ENCODE measurements around the gene FGFRL1. TPM values are rescaled to one million over a fixed set of nuclear protein-coding genes. Genes with fewer than 3 reads are reported as not detected.

The FGFRL1 gene
- total RNA-seq, 2 experiments from 2014 or later = 10.5 to 10.6 TPM

- POLR2A ChIA-PET = no interaction called here
- no peaks in the 10 kb centered on the region for H3K36me3 Mint-ChIP-seq (ENCODE audit: low read depth)
- no peaks in the 10 kb centered on the region for H3K9me3 Mint-ChIP-seq
- peaks cover 26% of the 10 kb centered on the region for H3K4me1 Mint-ChIP-seq
- H3K27ac Mint-ChIP-seq = no peak overlapping the region
- CTCF ChIA-PET = no interaction called here
- no peak for DNase-seq
- no peaks in the 10 kb centered on the region for H3K27me3 Mint-ChIP-seq
- no peak overlapping the region for H3K4me3 Mint-ChIP-seq
These were observed 26.9 kb upstream of the FGFRL1 start for GRCh38 chr4:984336-985054.

GRCh38 chr4:985123-985830 is 26.1 kb upstream of the FGFRL1 start:
- POLR2A ChIA-PET = no interaction called here
- Mint-ChIP-seq H3K36me3 (ENCODE audit: low read depth) (no peaks in the 10 kb centered on the region), H3K4me3 (peak overlapping the region; percentile 81), H3K27ac (peak overlapping the region; percentile 19), H3K4me1 (peaks cover 26% of the 10 kb centered on the region), H3K27me3 (no peaks in the 10 kb centered on the region), H3K9me3 (no peaks in the 10 kb centered on the region)
- DNase-seq = peak; percentile 67
- CTCF ChIA-PET = no interaction called here

DNA sequence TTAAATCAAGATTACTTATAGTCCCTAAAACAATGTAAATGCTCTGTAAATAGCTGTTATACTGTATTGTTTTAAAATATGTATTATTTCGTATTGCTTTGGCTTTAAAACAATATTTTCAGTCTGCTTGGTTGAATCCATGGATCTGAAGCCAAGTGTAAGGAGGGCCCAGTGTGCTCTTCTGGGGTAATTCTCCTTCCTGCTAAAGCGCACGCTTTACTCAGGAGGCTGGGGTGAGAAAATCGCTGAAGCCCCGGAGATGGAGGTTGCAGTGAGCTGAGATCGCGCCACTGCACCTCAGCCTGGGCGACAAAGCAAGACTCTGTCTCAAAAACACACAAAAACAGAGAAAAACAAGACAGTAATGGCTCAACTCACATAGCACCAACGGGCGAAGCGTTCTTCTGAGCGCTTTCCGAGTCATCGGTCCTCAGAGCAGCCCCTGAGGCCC is 25.0 kb upstream of the FGFRL1 start:
- POLR2A ChIA-PET = interaction anchor here (0.5 to 1.6 kb wide), 2 partner anchors 202 to 220 kb away, joined by 3 to 8 read pairs; no protein-coding TSS in a partner anchor
- Mint-ChIP-seq H3K4me3 (peak overlapping the region; percentile 81), H3K4me1 (peaks cover 26% of the 10 kb centered on the region), H3K27ac (peak overlapping the region; percentile 76), H3K9me3 (no peaks in the 10 kb centered on the region), H3K36me3 (ENCODE audit: low read depth) (no peaks in the 10 kb centered on the region), H3K27me3 (no peaks in the 10 kb centered on the region)
- no peak for DNase-seq
- CTCF ChIA-PET = interaction anchor here (1.2 to 1.7 kb wide), 4 partner anchors 14 to 244 kb away, joined by 3 to 10 read pairs (median 4); no protein-coding TSS in a partner anchor

DNA sequence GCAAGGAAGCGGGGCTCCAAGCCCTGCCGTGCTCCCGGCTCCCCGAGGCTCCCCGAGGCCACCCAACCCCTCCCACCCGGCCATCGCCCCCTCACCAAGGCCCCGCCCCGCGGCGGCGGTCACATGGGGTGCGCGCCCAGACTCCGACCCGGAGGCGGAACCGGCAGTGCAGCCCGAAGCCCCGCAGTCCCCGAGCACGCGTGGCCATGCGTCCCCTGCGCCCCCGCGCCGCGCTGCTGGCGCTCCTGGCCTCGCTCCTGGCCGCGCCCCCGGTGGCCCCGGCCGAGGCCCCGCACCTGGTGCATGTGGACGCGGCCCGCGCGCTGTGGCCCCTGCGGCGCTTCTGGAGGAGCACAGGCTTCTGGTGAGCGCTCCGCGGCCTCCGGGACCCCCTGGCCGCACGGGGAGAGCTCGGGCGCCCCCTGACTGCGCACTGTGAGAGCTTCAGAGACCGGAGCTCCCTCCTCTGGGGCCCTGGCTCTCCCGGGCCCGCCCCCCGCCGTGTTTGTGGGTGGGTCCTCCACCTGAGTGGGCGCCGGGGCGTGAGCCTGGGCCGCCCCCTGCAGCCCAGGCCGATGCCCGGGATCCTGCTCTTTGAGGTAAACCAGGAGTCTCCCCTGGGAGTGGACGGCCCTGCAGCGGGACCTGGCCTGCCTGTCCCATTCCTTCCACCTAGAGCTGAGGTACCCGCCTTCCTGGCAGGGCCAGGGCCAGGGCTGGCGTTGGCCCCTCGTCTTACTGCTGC is 24.4 kb upstream of the FGFRL1 start, which contains the start of gene IDUA:
IDUA (plus strand) TSS at position 166 of the 745 bp plus-strand sequence; CDS start at position 207, 41 bp downstream.
- no peaks in the 10 kb centered on the region for H3K9me3 Mint-ChIP-seq
- no peaks in the 10 kb centered on the region for H3K36me3 Mint-ChIP-seq (ENCODE audit: low read depth)
- H3K4me3 Mint-ChIP-seq = peak within 1 kb of the TSS; percentile 81
- peak; percentile 88 for DNase-seq
- H3K27ac Mint-ChIP-seq = peak within 1 kb of the TSS; percentile 76
- ChIA-PET POLR2A (interaction anchor here (1.6 kb wide), 1 partner anchor 221 kb away, joined by 8 read pairs; no protein-coding TSS in a partner anchor), CTCF (interaction anchor here (1.2 to 1.7 kb wide), 4 partner anchors 14 to 245 kb away, joined by 3 to 10 read pairs (median 4); no protein-coding TSS in a partner anchor)
- peaks cover 26% of the 10 kb centered on the region for H3K4me1 Mint-ChIP-seq
- H3K27me3 Mint-ChIP-seq = no peaks in the 10 kb centered on the region

DNA sequence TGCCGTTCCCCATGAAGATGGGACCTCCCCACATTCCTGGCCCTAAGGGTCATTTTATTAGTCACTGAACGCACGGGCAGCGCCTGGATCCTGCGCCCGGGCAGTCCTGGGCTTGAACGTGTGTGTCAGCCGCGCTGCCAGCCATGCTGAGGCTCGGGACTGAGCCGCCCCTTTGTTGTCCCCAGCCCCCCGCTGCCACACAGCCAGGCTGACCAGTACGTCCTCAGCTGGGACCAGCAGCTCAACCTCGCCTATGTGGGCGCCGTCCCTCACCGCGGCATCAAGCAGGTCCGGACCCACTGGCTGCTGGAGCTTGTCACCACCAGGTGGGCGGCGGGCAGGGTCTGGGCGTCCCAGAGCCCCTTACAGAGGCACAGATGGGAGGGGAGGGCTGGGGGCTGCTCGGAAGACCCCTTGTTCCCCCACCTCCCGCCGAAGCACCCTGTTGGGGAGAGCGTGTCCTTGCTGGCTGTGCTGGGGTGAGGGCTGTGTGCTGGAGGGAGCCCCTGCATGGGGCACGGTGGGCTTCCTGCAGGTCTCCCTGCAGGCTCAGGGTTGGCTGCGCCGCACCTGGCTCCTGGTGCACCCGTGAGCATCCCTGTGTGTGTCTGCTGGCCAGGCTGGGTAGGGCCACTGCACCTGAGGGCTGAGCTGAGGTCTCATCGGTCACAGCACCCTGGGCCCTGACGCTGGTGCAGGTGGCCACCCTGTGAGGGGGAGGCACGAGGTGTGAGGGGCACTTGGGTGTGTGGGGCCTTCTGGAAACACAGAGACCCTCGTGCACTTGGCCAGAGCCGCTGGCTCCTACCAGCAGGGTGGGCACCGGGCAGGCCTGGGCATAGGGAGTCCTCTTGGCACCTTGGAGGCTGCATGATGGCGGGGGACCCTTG is 23.6 kb upstream of the FGFRL1 start:
- H3K36me3 Mint-ChIP-seq (ENCODE audit: low read depth) = no peaks in the 10 kb centered on the region
- no peak for DNase-seq
- ChIA-PET POLR2A (interaction anchor here (1.6 kb wide), 1 partner anchor 222 kb away, joined by 8 read pairs; no protein-coding TSS in a partner anchor), CTCF (interaction anchor here (1.2 to 1.7 kb wide), 3 partner anchors 13 to 246 kb away, joined by 3 to 10 read pairs (median 5); no protein-coding TSS in a partner anchor)
- peak overlapping the region; percentile 72 for H3K27ac Mint-ChIP-seq
- H3K9me3 Mint-ChIP-seq = no peaks in the 10 kb centered on the region
- H3K4me1 Mint-ChIP-seq = peaks cover 26% of the 10 kb centered on the region
- no peaks in the 10 kb centered on the region for H3K27me3 Mint-ChIP-seq
- peak overlapping the region; percentile 74 for H3K4me3 Mint-ChIP-seq

DNA sequence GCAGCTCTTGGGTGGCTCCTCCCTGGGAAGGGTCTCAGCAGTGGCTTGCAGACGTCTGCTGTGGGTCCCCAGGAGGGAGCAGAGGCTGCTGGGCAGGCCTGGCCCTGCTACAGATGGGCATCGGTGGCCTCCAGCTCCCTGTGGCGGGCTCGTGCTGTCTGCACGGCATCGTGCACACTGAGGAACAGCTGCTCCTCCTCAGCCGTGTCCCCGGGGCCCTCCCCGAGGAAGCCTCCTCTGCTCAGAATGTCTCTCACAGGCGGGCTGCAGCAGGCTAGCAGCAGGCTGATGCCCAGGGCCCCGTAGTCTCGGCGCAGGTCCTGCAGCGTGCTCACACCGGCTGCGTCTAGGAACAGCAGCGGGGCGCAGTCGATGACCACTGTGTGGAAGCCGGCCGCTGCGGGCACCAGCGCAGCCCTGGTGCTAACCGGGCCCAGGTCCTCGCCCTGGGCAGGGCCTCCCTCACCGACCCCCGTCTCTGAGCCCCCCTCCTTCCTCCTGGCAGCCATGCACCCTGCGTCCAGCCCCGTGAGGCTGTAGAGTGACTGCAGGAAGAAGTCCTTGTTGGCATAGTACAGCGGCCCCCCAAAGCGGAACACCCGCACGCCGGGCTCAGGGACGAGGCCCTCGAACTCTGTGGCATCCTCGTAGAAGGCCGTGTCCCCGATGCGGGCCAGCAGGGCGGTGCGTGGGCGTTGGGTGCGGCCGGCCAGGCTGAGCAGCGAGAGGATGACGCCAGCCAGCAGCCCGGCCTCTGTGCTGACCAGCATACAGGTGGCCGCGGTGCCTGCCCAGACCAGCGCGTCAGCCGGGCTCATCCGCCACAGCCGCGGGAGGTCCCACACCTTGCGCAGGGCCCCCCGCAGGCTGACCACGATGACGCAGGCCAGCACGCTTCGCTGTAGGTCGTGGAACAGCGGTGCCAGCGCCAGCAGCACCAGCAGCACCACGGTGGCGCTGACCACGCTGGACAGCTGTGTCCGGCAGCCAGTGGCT is 22.4 kb upstream of the FGFRL1 start:
- H3K27me3 Mint-ChIP-seq = no peaks in the 10 kb centered on the region
- POLR2A ChIA-PET = no interaction called here
- H3K9me3 Mint-ChIP-seq = no peaks in the 10 kb centered on the region
- CTCF ChIA-PET = no interaction called here
- peaks cover 26% of the 10 kb centered on the region for H3K4me1 Mint-ChIP-seq
- H3K4me3 Mint-ChIP-seq = no peak overlapping the region
- H3K36me3 Mint-ChIP-seq (ENCODE audit: low read depth) = no peaks in the 10 kb centered on the region
- H3K27ac Mint-ChIP-seq = no peak overlapping the region
- no peak for DNase-seq

- Mint-ChIP-seq H3K4me1 (peaks cover 22% of the 10 kb centered on the region), H3K9me3 (no peaks in the 10 kb centered on the region), H3K27me3 (no peaks in the 10 kb centered on the region), H3K36me3 (ENCODE audit: low read depth) (no peaks in the 10 kb centered on the region), H3K4me3 (no peak overlapping the region), H3K27ac (no peak overlapping the region)
- POLR2A ChIA-PET = no interaction called here
- CTCF ChIA-PET = no interaction called here
- no peak for DNase-seq
These were observed 21.5 kb upstream of the FGFRL1 start for GRCh38 chr4:989722-990471.

- POLR2A ChIA-PET = no interaction called here
- CTCF ChIA-PET = no interaction called here
- DNase-seq = no peak
- H3K36me3 Mint-ChIP-seq (ENCODE audit: low read depth) = no peaks in the 10 kb centered on the region
- peaks cover 14% of the 10 kb centered on the region for H3K4me1 Mint-ChIP-seq
- H3K9me3 Mint-ChIP-seq = no peaks in the 10 kb centered on the region
- H3K27me3 Mint-ChIP-seq = no peaks in the 10 kb centered on the region
- no peak overlapping the region for H3K4me3 Mint-ChIP-seq
- H3K27ac Mint-ChIP-seq = no peak overlapping the region
These were observed 20.6 kb upstream of the FGFRL1 start for GRCh38 chr4:990746-991367.

GRCh38 chr4:991451-992296 is 19.8 kb upstream of the FGFRL1 start:
- H3K4me1 Mint-ChIP-seq = peaks cover 7% of the 10 kb centered on the region
- no peak for DNase-seq
- no peaks in the 10 kb centered on the region for H3K9me3 Mint-ChIP-seq
- no peak overlapping the region for H3K27ac Mint-ChIP-seq
- CTCF ChIA-PET = no interaction called here
- POLR2A ChIA-PET = no interaction called here
- H3K36me3 Mint-ChIP-seq (ENCODE audit: low read depth) = no peaks in the 10 kb centered on the region
- H3K4me3 Mint-ChIP-seq = no peak overlapping the region
- peaks cover 5% of the 10 kb centered on the region for H3K27me3 Mint-ChIP-seq
